ENCODE results near the gene SKP2. TPM values are rescaled to one million over a fixed set of nuclear protein-coding genes. Genes with fewer than 3 reads are reported as not detected.

Gene SKP2
- total and polyA plus RNA-seq, 2 donors from 2014 or later = 3.4 to 10.9 TPM

DNA sequence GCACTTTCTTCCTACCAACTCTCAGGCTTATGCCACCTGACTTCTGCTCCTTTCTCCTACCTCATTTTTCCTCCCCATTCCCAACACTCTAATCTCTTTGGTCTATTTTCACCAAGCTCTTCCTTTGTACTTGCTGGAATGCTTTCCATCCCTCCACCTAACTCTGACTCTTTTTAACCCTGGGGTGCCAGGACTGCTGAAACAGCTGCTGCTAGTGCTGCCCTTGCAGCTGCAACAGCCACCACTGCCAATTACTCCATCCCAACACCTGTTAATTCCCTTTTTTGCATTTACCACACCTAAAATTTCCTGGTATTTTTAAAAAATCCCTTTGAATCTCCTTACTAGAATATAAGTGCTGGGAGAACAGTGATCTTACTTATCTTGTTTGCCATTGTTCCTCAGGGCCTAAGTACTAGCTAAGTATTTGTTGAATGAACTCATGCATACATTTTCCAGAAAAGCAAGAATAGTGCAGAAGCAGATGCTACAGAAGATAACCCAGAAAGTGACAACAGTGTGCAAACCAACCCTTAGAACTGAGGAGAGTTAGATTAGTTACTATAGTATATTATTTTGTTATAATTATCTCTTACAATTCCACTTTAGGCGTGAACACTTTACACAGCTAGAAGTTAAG, 78.4 kb downstream of the SKP2 start:
- TF ChIP-seq CTCF (IDR thresholded peaks at IDR 0.05; ENCODE audit: borderline replicate concordance, extremely low read depth, insufficient read depth) = no peak
- intact Hi-C loops (cut with DNase I) = no loop called here
- no peak for FAIRE-seq

DNA sequence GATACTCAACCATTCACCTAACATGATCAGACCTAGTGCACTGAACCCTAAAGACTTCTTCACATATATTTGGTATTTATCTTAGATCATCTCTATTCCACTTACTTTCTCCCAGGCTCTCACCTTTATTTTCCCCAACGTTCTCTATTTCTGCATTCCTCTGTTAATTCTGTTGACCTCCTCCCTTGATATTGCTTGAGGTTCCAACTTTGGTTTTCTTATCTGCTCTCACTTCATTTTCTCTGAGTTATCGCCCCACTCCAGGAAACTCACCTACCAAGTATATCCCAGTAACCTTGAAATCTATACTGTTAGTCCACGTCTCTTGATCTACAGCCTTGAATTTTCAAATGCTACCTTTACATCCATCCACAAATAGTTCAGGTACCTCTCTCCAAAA, 80.6 kb downstream of the SKP2 start:
- intact Hi-C loops (cut with DNase I) = no loop called here
- FAIRE-seq (no peak), DNase-seq (no peak)
- Histone ChIP-seq H3K9ac (ENCODE audit: low read length in 3 of 3) (no peak overlapping the region), H3K4me3 (ENCODE audit: low read length in 3 of 3) (no peak overlapping the region), H3K4me1 (ENCODE audit: control insufficient read depth in 2 of 3, insufficient read depth in 2 of 3, low read depth in 1 of 3, low read length in 3 of 3) (no peaks in the 10 kb centered on the region), H3K27ac (ENCODE audit: low read depth in 2 of 2, low read length in 2 of 2) (no peak overlapping the region), H3K27me3 (ENCODE audit: control insufficient read depth, insufficient read depth, low read length) (no peaks in the 10 kb centered on the region), H3K36me3 (ENCODE audit: control insufficient read depth in 2 of 3, insufficient read depth in 3 of 3, low read length in 3 of 3) (no peaks in the 10 kb centered on the region), H3K9me3 (ENCODE audit: control insufficient read depth in 2 of 3, insufficient read depth in 1 of 3, low read length in 3 of 3) (no peaks in the 10 kb centered on the region)
- TF ChIP-seq CTCF (IDR thresholded peaks at IDR 0.05; ENCODE audit: borderline replicate concordance, extremely low read depth, insufficient read depth) = no peak

More for the DNA sequence above, 78.4 kb downstream of the SKP2 start:
- peaks cover 0 to 2% (median 0%) of the 10 kb centered on the region in 3 donors for H3K36me3 ChIP-seq (ENCODE audit: control insufficient read depth in 2 of 3, insufficient read depth in 3 of 3, low read length in 3 of 3)
- no peak for DNase-seq
- H3K27me3 ChIP-seq (ENCODE audit: control insufficient read depth, insufficient read depth, low read length) = no peaks in the 10 kb centered on the region
- no peaks in the 10 kb centered on the region for H3K9me3 ChIP-seq (ENCODE audit: control insufficient read depth in 2 of 3, insufficient read depth in 1 of 3, low read length in 3 of 3)
- no peak overlapping the region for H3K4me3 ChIP-seq (ENCODE audit: low read length in 3 of 3)
- no peak overlapping the region for H3K9ac ChIP-seq (ENCODE audit: low read length in 3 of 3)
- no peaks in the 10 kb centered on the region for H3K4me1 ChIP-seq (ENCODE audit: control insufficient read depth in 2 of 3, insufficient read depth in 2 of 3, low read depth in 1 of 3, low read length in 3 of 3)
- H3K27ac ChIP-seq (ENCODE audit: low read depth in 2 of 2, low read length in 2 of 2) = no peak overlapping the region

Small RNA genes lying within 50 kb of the gene (microRNA-seq; reads per million reads assigned to microRNA genes)
- 1.0 reads per million for gene MIR580

Other genes starting within 250 kb of the SKP2 start
- gene CAPSL, start 213.5 kb upstream of the SKP2 start, total RNA-seq = 1.9 TPM
- 4.3 TPM for gene CAPSL, start 213.5 kb upstream of the SKP2 start, polyA plus RNA-seq (ENCODE audit: insufficient read depth, low read depth, low replicate concordance)
- gene UGT3A1, start 160.7 kb upstream of the SKP2 start, total RNA-seq = 6.1 TPM
- gene UGT3A1, start 160.7 kb upstream of the SKP2 start, polyA plus RNA-seq (ENCODE audit: insufficient read depth, low read depth, low replicate concordance) = 37.5 TPM
- gene UGT3A2, start 85.2 kb upstream of the SKP2 start, total RNA-seq = 0.35 TPM
- 4.4 TPM for gene UGT3A2, start 85.2 kb upstream of the SKP2 start, polyA plus RNA-seq (ENCODE audit: insufficient read depth, low read depth, low replicate concordance)
- 13.6 TPM for gene LMBRD2, start 224 bp upstream of the SKP2 start, total RNA-seq
- gene LMBRD2, start 224 bp upstream of the SKP2 start, polyA plus RNA-seq (ENCODE audit: insufficient read depth, low read depth, low replicate concordance) = 4.0 TPM
- gene NADK2, start 89.8 kb downstream of the SKP2 start, total RNA-seq = 27.9 TPM
- gene NADK2, start 89.8 kb downstream of the SKP2 start, polyA plus RNA-seq (ENCODE audit: insufficient read depth, low read depth, low replicate concordance) = 15.4 TPM
- 7.1 TPM for gene RANBP3L, start 149.8 kb downstream of the SKP2 start, total RNA-seq
- 8.7 TPM for gene RANBP3L, start 149.8 kb downstream of the SKP2 start, polyA plus RNA-seq (ENCODE audit: insufficient read depth, low read depth, low replicate concordance)

All from kidney (tissue), 14 donors.